Measurements from ENCODE around the gene JAML. TPM values are rescaled to one million over a fixed set of nuclear protein-coding genes. Genes with fewer than 3 reads are reported as not detected.

Gene JAML
- total and polyA plus RNA-seq, 2 of the 13 experiments (the other 11 are each of a cell fraction or from before 2014, with no cell fraction given) = 2.0 to 3.3 TPM

DNA sequence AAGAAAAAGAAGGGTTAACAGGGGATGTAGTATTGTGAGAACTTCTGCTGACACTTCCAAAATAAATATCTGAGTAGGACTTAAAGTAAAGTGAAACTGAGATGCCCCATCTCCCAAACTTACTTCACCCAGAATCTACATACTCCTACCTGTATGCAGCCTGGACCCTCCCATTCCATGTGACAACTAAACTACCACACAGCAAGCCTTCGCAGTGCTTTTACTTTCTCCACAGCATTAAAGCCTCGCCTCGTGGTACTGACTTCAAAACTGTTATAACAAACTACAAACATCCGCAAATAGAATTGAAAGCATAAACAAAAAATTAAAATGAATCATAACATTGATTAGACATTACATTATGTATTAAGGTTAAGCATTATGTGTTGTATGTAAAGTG lies 38.3 kb upstream of the JAML start:
- DNase-seq (ENCODE audit: low spot score) = no peak
- Histone ChIP-seq H3K27ac (ENCODE audit: extremely low read length, insufficient read depth, low read length) (no peak overlapping the region), H2AFZ (ENCODE audit: low read length) (no peak overlapping the region), H4K20me1 (ENCODE audit: insufficient read depth, low read length) (no peaks in the 10 kb centered on the region), H3K79me2 (ENCODE audit: insufficient read depth, low read length) (peaks cover 7% of the 10 kb centered on the region), H3K9ac (ENCODE audit: insufficient read depth, low read depth, low read length) (peak overlapping the region; percentile 65), H3K4me2 (ENCODE audit: low read depth, low read length) (peak overlapping the region; percentile 81), H3K36me3 (replicated peaks in 1 of 2; ENCODE audit: control insufficient read depth in 1 of 2, insufficient read depth in 2 of 2, low read length in 2 of 2) (peaks cover 2 to 21% of the 10 kb centered on the region in 2 experiments; a peak in 2 of 5 replicates), H3K27me3 (ENCODE audit: control insufficient read depth in 1 of 2, insufficient read depth in 2 of 2, low read length in 2 of 2) (peaks cover 0 to 22% of the 10 kb centered on the region in 2 experiments; a peak in 4 of 5 replicates), H3K4me3 (replicated peaks in 1 of 3; ENCODE audit: insufficient read depth in 1 of 3, low read depth in 2 of 3, low read length in 3 of 3) (peak overlapping the region; percentile 58 to 77 (median 66); a peak in 5 of 6 replicates), H3K9me3 (ENCODE audit: low read length) (no peaks in the 10 kb centered on the region), H3K4me1 (ENCODE audit: insufficient read depth, low read length) (peaks cover 43% of the 10 kb centered on the region)
- in situ Hi-C loops (cut with HindIII; ENCODE audit: extremely low pct_ligation_motif_present, low pct_unique_long_range_greater_than_20kb) (no loop called here), intact Hi-C loops (cut with micrococcal nuclease; ENCODE audit: unreplicated experiment) (loop anchor here (5.0 kb wide), 1 partner anchor 66 kb away; no protein-coding TSS in a partner anchor)
- no peak for ATAC-seq
- WGBS (ENCODE audit: low lambda C conversion rate) = 55% methylated on average over 4 of the region's 4 CpGs
- CTCF ChIA-PET (ENCODE audit: low intra/inter-chr PET ratio, low total read pairs) = no interaction called here
- POLR2A ChIA-PET = interaction anchor here (1.5 kb wide), 1 partner anchor 11 kb away, joined by 11 read pairs; the partner anchor contains the start of gene MPZL3
- no peak for FAIRE-seq
- BruUV-seq (replicated peaks) = no TSS peak
- no peak for TF ChIP-seq ZNF230 (CRISPR knock-in tag; IDR thresholded peaks at IDR 0.05)
- TF ChIP-seq, protein P1, sequence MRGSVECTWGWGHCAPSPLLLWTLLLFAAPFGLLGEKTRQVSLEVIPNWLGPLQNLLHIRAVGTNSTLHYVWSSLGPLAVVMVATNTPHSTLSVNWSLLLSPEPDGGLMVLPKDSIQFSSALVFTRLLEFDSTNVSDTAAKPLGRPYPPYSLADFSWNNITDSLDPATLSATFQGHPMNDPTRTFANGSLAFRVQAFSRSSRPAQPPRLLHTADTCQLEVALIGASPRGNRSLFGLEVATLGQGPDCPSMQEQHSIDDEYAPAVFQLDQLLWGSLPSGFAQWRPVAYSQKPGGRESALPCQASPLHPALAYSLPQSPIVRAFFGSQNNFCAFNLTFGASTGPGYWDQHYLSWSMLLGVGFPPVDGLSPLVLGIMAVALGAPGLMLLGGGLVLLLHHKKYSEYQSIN (CRISPR knock-in tag; IDR thresholded peaks at IDR 0.05; ENCODE audit: borderline replicate concordance) = no peak
- no peak for TF ChIP-seq CEBPB (IDR thresholded peaks at IDR 0.05; ENCODE audit: borderline replicate concordance, low read depth, low read length)
- TF ChIP-seq SP140L (CRISPR knock-in tag; IDR thresholded peaks at IDR 0.05; ENCODE audit: borderline replicate concordance) = no peak
- TF ChIP-seq ZSCAN20 (CRISPR knock-in tag; IDR thresholded peaks at IDR 0.05; ENCODE audit: borderline replicate concordance) = no peak
- no peak for TF ChIP-seq NR2F6 (IDR thresholded peaks at IDR 0.05)
- no peak for TF ChIP-seq NR2F6 (CRISPR knock-in tag; IDR thresholded peaks at IDR 0.05)
- TF ChIP-seq, protein P2, sequence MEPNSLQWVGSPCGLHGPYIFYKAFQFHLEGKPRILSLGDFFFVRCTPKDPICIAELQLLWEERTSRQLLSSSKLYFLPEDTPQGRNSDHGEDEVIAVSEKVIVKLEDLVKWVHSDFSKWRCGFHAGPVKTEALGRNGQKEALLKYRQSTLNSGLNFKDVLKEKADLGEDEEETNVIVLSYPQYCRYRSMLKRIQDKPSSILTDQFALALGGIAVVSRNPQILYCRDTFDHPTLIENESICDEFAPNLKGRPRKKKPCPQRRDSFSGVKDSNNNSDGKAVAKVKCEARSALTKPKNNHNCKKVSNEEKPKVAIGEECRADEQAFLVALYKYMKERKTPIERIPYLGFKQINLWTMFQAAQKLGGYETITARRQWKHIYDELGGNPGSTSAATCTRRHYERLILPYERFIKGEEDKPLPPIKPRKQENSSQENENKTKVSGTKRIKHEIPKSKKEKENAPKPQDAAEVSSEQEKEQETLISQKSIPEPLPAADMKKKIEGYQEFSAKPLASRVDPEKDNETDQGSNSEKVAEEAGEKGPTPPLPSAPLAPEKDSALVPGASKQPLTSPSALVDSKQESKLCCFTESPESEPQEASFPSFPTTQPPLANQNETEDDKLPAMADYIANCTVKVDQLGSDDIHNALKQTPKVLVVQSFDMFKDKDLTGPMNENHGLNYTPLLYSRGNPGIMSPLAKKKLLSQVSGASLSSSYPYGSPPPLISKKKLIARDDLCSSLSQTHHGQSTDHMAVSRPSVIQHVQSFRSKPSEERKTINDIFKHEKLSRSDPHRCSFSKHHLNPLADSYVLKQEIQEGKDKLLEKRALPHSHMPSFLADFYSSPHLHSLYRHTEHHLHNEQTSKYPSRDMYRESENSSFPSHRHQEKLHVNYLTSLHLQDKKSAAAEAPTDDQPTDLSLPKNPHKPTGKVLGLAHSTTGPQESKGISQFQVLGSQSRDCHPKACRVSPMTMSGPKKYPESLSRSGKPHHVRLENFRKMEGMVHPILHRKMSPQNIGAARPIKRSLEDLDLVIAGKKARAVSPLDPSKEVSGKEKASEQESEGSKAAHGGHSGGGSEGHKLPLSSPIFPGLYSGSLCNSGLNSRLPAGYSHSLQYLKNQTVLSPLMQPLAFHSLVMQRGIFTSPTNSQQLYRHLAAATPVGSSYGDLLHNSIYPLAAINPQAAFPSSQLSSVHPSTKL (CRISPR knock-in tag; IDR thresholded peaks at IDR 0.05) = no peak
- TF ChIP-seq, protein P3, sequence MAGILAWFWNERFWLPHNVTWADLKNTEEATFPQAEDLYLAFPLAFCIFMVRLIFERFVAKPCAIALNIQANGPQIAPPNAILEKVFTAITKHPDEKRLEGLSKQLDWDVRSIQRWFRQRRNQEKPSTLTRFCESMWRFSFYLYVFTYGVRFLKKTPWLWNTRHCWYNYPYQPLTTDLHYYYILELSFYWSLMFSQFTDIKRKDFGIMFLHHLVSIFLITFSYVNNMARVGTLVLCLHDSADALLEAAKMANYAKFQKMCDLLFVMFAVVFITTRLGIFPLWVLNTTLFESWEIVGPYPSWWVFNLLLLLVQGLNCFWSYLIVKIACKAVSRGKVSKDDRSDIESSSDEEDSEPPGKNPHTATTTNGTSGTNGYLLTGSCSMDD (CRISPR knock-in tag; IDR thresholded peaks at IDR 0.05) = no peak
- TF ChIP-seq, protein P4, sequence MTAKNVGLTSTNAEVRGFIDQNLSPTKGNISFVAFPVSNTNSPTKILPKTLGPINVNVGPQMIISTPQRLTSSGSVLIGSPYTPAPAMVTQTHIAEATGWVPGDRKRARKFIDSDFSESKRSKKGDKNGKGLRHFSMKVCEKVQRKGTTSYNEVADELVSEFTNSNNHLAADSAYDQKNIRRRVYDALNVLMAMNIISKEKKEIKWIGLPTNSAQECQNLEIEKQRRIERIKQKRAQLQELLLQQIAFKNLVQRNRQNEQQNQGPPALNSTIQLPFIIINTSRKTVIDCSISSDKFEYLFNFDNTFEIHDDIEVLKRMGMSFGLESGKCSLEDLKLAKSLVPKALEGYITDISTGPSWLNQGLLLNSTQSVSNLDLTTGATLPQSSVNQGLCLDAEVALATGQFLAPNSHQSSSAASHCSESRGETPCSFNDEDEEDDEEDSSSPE (CRISPR knock-in tag; IDR thresholded peaks at IDR 0.05) = no peak
- TF ChIP-seq ZFY (CRISPR knock-in tag; IDR thresholded peaks at IDR 0.05) = no peak
- TF ChIP-seq, protein P5, sequence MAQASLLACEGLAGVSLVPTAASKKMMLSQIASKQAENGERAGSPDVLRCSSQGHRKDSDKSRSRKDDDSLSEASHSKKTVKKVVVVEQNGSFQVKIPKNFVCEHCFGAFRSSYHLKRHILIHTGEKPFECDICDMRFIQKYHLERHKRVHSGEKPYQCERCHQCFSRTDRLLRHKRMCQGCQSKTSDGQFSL (CRISPR knock-in tag; IDR thresholded peaks at IDR 0.05) = no peak
- TF ChIP-seq ZNF296 (CRISPR knock-in tag; conservative IDR thresholded peaks at IDR 0.05) = no peak
- no peak for TF ChIP-seq FOXA3 (CRISPR knock-in tag; IDR thresholded peaks at IDR 0.05)
- no peak for TF ChIP-seq HDAC2 (CRISPR knock-in tag; IDR thresholded peaks at IDR 0.05)
- TF ChIP-seq ZSCAN25 (CRISPR knock-in tag; IDR thresholded peaks at IDR 0.05) = no peak
